Stomach (tissue), 4 donors: ENCODE data around the gene FAM50A.

Experiments
- CTCF ChIP-seq, 7 experiments: fragments of 450-650 bp in 4 of 7; fragments of 200-600 bp in 3 of 7; sonication (generic) in 3 of 7; IDR thresholded peaks; one replicate each; pipeline ENCODE4 v1.5.1; 2016 to 2019; ENCODE audit warnings: antibody characterized with exemption in 7 of 7, control low read depth in 2 of 7, mild to moderate bottlenecking in 1 of 7
- EP300 ChIP-seq: sonication (generic); formaldehyde crosslinking; IDR thresholded peaks from one replicate; pipeline ENCODE4 v1.6.1; 2017; ENCODE audit warnings: antibody characterized with exemption
- POLR2A ChIP-seq, 4 donors: fragments of 450-650 bp; IDR thresholded peaks; one replicate each; pipeline ENCODE4 v1.6.1; 2016; ENCODE audit warnings: antibody characterized with exemption in 4 of 4, control low read depth in 2 of 4, mild to moderate bottlenecking in 1 of 4, moderate library complexity in 1 of 4
- POLR2AphosphoS5 ChIP-seq, 3 donors: sonication (generic); formaldehyde crosslinking; IDR thresholded peaks; one replicate each; pipeline ENCODE4 v1.6.1; 2016; ENCODE audit warnings: antibody characterized with exemption in 3 of 3

- no peak for TF ChIP-seq CTCF (IDR thresholded peaks at IDR 0.05)
- no peak for TF ChIP-seq POLR2A (IDR thresholded peaks at IDR 0.05)
- TF ChIP-seq EP300: no peak
- no peak for TF ChIP-seq POLR2AphosphoS5 (IDR thresholded peaks at IDR 0.05)
These were observed 2.4 kb upstream of the FAM50A start for GRCh38 chrX:154441564-154441963.
